H1 (cell line): ENCODE results near the gene TEKTIP1. TPM values are rescaled to one million over a fixed set of nuclear protein-coding genes. Genes with fewer than 3 reads are reported as not detected.

Experiments
- CBX5 ChIP-seq: fragments of 300-800, 300-1000 bp; sonication (generic); IDR thresholded peaks from 2 replicates; pipeline ENCODE4 v1.7.1; 2016; ENCODE audit warnings: antibody characterized with exemption, low read length, low read depth
- EGR1 ChIP-seq: IDR thresholded peaks from 2 replicates; pipeline ENCODE4 v1.6.1; 2011; ENCODE audit warnings: low read depth, low read length, borderline replicate concordance
- EP300 ChIP-seq, 2 experiments: IDR thresholded peaks; 1 replicate in 1 of 2; 2 replicates in 1 of 2; pipeline ENCODE4 v1.6.1; 2011 to 2012; ENCODE audit warnings: low read depth in 2 of 2, low read length in 2 of 2, mild to moderate bottlenecking in 2 of 2, borderline replicate concordance in 1 of 2, inconsistent platforms in 1 of 2, moderate library complexity in 1 of 2
- GABPA ChIP-seq: IDR thresholded peaks from 2 replicates; pipeline ENCODE4 v1.6.1; 2011; ENCODE audit warnings: mild to moderate bottlenecking, low read length, moderate library complexity, borderline replicate concordance; ENCODE audit not compliant: insufficient read depth
- GTF2F1 ChIP-seq: IDR thresholded peaks from 2 replicates; pipeline ENCODE4 v1.6.1; 2012; ENCODE audit warnings: low read depth, low read length, improper control_type of control experiment, borderline replicate concordance
- HDAC2 ChIP-seq, 2 experiments: fragments of 300-600 bp in 1 of 2; sonication (generic) in 1 of 2; IDR thresholded peaks; 2 replicates each; pipeline ENCODE4 v1.6.1; 2011 to 2012; ENCODE audit warnings: low read depth in 2 of 2, low read length in 2 of 2, mild to moderate bottlenecking in 2 of 2, moderate library complexity in 2 of 2, borderline replicate concordance in 1 of 2, inconsistent platforms in 1 of 2
- JUN ChIP-seq: IDR thresholded peaks from 2 replicates; pipeline ENCODE4 v1.6.1; 2011; ENCODE audit warnings: low read depth, mild to moderate bottlenecking, improper control_type of control experiment, low read length
- KDM1A ChIP-seq: fragments of 200-600, 300-600 bp; sonication (generic); IDR thresholded peaks from 2 replicates; pipeline ENCODE4 v1.7.1; 2016; ENCODE audit warnings: mild to moderate bottlenecking, low read length, borderline replicate concordance
- RFX5 ChIP-seq: IDR thresholded peaks from 2 replicates; pipeline ENCODE4 v1.6.1; 2011; ENCODE audit warnings: low read depth, low read length, improper control_type of control experiment, borderline replicate concordance
- SAP30 ChIP-seq: fragments of 300-600 bp; sonication (generic); IDR thresholded peaks from 2 replicates; pipeline ENCODE4 v1.7.1; 2012; ENCODE audit warnings: low read length, moderate library complexity, mild to moderate bottlenecking, inconsistent platforms; ENCODE audit not compliant: insufficient read depth, insufficient replicate concordance
- SP2 ChIP-seq: IDR thresholded peaks from 2 replicates; pipeline ENCODE4 v1.6.1; 2012; ENCODE audit warnings: mild to moderate bottlenecking, low read length, inconsistent platforms
- SRF ChIP-seq: IDR thresholded peaks from 2 replicates; pipeline ENCODE4 v1.6.1; 2011; ENCODE audit warnings: mild to moderate bottlenecking, low read depth, low read length, moderate library complexity
- ZNF274 ChIP-seq: IDR thresholded peaks from 2 replicates; pipeline ENCODE4 v1.7.0; 2012; ENCODE audit warnings: low read length, borderline replicate concordance; ENCODE audit errors: extremely low read depth
- polyA plus RNA-seq, 7 experiments: library from polyadenylated mRNA; depleted of rRNA in 3 of 7; stranded (reverse) in 5 of 7; unstranded in 2 of 7; fragments of >200 nt in 5 of 7; fragments of 200-250 nt in 2 of 7; gene quantifications; 1 replicate in 5 of 7; 2 replicates in 1 of 7; 4 replicates in 1 of 7; pipeline versions ENCODE4 v1.2.1 to v1.2.3, GENCODE V29; 2011 to 2013; ENCODE audit warnings: missing spikeins in 2 of 7, mixed read lengths in 2 of 7
- total RNA-seq: library from RNA; stranded (reverse); fragmentation: NEBNext Ultra II Directional; extraction: Animal tissue kit (Norgen Biotek cat#: 25700); gene quantifications from 2 replicates; pipeline ENCODE4 v1.2.1, GENCODE V29; 2021
- TF ChIP-seq, protein P1 (sequence below), 3 experiments: IDR thresholded peaks; 1 replicate in 2 of 3; 2 replicates in 1 of 3; pipeline versions ENCODE4 v1.5.1 to v1.6.1; 2011; ENCODE audit warnings: low read length in 3 of 3, mild to moderate bottlenecking in 3 of 3, inconsistent platforms in 2 of 3, low read depth in 1 of 3, moderate library complexity in 1 of 3; ENCODE audit not compliant: insufficient read depth in 1 of 3; ENCODE audit errors: control extremely low read depth in 1 of 3
- TF ChIP-seq, protein P2 (sequence below): IDR thresholded peaks from 2 replicates; pipeline ENCODE4 v1.6.1; 2011; ENCODE audit warnings: low read length, improper control_type of control experiment
- TF ChIP-seq, protein P3 (sequence below): IDR thresholded peaks from 2 replicates; pipeline ENCODE4 v1.6.1; 2012; ENCODE audit warnings: inconsistent platforms
- TF ChIP-seq, protein P4 (sequence below): IDR thresholded peaks from 2 replicates; pipeline ENCODE4 v1.6.1; 2012; ENCODE audit warnings: inconsistent platforms

The TEKTIP1 gene
- total and polyA plus RNA-seq, 2 of the 8 experiments (the other 6 are each of a cell fraction or from before 2014, with no cell fraction given): 1.1 TPM; not detected in 1

DNA sequence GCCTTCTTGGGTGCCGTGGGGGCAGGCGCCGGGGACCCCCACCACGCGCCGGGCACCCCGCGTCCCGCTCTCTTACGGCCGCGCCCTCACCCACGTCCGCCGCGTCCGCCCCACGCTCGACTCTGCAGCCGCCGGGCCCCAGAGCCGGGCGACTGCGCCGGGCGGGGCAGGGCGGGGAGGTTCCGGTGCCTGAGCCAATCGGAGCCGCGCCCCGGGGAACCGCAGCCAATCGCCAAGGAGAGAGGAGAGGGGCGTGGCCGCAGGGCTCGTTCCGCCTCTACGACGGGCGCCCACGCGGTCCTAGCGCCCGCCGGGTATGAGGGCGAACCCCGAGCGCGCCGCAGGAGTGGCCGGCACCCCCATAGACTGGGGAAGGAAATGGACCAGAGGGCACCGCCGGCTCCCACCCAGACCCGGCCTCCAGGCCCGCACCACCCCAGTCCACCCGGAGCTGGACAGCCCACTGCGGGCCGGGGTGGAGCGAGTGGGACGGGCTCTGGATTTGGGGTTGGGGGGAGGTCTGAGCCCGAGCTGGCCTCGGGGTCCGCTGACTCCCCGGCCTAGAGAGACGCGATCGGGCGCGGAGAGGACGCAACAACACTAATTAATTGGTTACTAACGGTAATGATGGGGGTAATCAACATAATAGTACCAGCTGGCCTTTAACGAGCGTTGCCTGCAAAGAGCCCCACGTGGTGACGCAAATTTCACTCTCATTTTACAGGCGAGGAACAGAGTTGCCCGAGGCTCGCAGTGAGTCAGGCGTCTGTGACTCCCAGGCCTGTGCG is 18.7 kb downstream of the TEKTIP1 start, which contains the start of gene MFSD12 (continued):
- TF ChIP-seq, protein P1, sequence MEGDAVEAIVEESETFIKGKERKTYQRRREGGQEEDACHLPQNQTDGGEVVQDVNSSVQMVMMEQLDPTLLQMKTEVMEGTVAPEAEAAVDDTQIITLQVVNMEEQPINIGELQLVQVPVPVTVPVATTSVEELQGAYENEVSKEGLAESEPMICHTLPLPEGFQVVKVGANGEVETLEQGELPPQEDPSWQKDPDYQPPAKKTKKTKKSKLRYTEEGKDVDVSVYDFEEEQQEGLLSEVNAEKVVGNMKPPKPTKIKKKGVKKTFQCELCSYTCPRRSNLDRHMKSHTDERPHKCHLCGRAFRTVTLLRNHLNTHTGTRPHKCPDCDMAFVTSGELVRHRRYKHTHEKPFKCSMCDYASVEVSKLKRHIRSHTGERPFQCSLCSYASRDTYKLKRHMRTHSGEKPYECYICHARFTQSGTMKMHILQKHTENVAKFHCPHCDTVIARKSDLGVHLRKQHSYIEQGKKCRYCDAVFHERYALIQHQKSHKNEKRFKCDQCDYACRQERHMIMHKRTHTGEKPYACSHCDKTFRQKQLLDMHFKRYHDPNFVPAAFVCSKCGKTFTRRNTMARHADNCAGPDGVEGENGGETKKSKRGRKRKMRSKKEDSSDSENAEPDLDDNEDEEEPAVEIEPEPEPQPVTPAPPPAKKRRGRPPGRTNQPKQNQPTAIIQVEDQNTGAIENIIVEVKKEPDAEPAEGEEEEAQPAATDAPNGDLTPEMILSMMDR (IDR thresholded peaks at IDR 0.05; ENCODE audit: control extremely low read depth in 1 of 3, insufficient read depth in 1 of 3, low read depth in 1 of 3, low read length in 3 of 3): 0 out of 4 replicates have a peak, but pooled peaks of 1 of the 3 experiments have one; percentile 1
- TF ChIP-seq GABPA (no peak), JUN (no peak), SAP30 (no peak), KDM1A (peak; percentile 69; the same call in 1 of the 2 replicates), CBX5 (no peak), HDAC2 (IDR thresholded peaks at IDR 0.05; ENCODE audit: borderline replicate concordance in 1 of 2, low read depth in 2 of 2, low read length in 2 of 2) (peak in 1 of 2 experiments; percentile 62; a peak in 1 of 4 replicates), EP300 (IDR thresholded peaks at IDR 0.05; ENCODE audit: borderline replicate concordance in 1 of 2, low read depth in 2 of 2, low read length in 2 of 2) (no peak; a peak in 1 of 3 replicates), SP2 (peak; percentile 19; the same call in 1 of the 2 replicates), ZNF274 (no peak), EGR1 (peak; percentile 61), RFX5 (no peak), SRF (no peak), GTF2F1 (no peak)
- TF ChIP-seq, protein P2, sequence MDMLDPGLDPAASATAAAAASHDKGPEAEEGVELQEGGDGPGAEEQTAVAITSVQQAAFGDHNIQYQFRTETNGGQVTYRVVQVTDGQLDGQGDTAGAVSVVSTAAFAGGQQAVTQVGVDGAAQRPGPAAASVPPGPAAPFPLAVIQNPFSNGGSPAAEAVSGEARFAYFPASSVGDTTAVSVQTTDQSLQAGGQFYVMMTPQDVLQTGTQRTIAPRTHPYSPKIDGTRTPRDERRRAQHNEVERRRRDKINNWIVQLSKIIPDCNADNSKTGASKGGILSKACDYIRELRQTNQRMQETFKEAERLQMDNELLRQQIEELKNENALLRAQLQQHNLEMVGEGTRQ: no peak
- TF ChIP-seq, protein P3, sequence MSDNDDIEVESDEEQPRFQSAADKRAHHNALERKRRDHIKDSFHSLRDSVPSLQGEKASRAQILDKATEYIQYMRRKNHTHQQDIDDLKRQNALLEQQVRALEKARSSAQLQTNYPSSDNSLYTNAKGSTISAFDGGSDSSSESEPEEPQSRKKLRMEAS: no peak; the same call in 1 of the 2 replicates
- TF ChIP-seq, protein P4, sequence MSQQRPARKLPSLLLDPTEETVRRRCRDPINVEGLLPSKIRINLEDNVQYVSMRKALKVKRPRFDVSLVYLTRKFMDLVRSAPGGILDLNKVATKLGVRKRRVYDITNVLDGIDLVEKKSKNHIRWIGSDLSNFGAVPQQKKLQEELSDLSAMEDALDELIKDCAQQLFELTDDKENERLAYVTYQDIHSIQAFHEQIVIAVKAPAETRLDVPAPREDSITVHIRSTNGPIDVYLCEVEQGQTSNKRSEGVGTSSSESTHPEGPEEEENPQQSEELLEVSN: no peak
